Measurements from ENCODE around the gene FSD1. TPM values are rescaled to one million over a fixed set of nuclear protein-coding genes. Genes with fewer than 3 reads are reported as not detected.
A peak's percentile ranks its signal among the peaks of the same experiment; 100 is the strongest.

The FSD1 gene
- total and polyA plus RNA-seq, 9 of the 15 experiments (the other 6 are each of a cell fraction or from before 2014, with no cell fraction given) = 0.11 to 1.9 (median 0.94) TPM; not detected in 1

- TF ChIP-seq VEZF1 (CRISPR knock-in tag; IDR thresholded peaks at IDR 0.05) = peak; percentile 82
- peak; percentile 26; the same call in 1 of the 2 replicates for TF ChIP-seq CTBP1 (IDR thresholded peaks at IDR 0.05; ENCODE audit: borderline replicate concordance)
- TF ChIP-seq STAT5A (IDR thresholded peaks at IDR 0.05; ENCODE audit: borderline replicate concordance, low read length) = no peak
- no peak for TF ChIP-seq ZNF699 (CRISPR knock-in tag; IDR thresholded peaks at IDR 0.05; ENCODE audit: insufficient replicate concordance)
- no peak for TF ChIP-seq FOXK1 (CRISPR knock-in tag; IDR thresholded peaks at IDR 0.05; ENCODE audit: borderline replicate concordance)
- TF ChIP-seq ZNF184 (CRISPR knock-in tag; IDR thresholded peaks at IDR 0.05) = no peak
- TF ChIP-seq BCOR (IDR thresholded peaks at IDR 0.05) = peak; percentile 97
These were observed 39.2 kb downstream of the FSD1 start, which contains the start of gene MPND (continued) for GRCh38 chr19:4343370-4344307.
